ENCODE data around the gene MAGED1. TPM values are rescaled to one million over a fixed set of nuclear protein-coding genes. Genes with fewer than 3 reads are reported as not detected.

The MAGED1 gene
- total RNA-seq, 4 donors from 2014 or later, result 18.5 to 48.7 (median 29.3) TPM

GRCh38 chrX:51852621-51853020 lies 40.8 kb upstream of the MAGED1 start:
- Histone ChIP-seq H3K9me3 (peaks cover 0 to 11% (median 6%) of the 10 kb centered on the region in 3 donors), H3K27me3 (no peaks in the 10 kb centered on the region), H3K36me3 (no peaks in the 10 kb centered on the region), H3K27ac (no peak overlapping the region), H3K4me3 (no peak overlapping the region), H3K4me1 (no peaks in the 10 kb centered on the region)
- WGBS, 2 donors, result 47 to 97% methylated on average over 3 of the region's 3 CpGs
- DNase-seq, result no peak
- no peak for TF ChIP-seq CTCF (IDR thresholded peaks at IDR 0.05)
- no peak for TF ChIP-seq POLR2A (IDR thresholded peaks at IDR 0.05)
- intact Hi-C loops (cut with DNase I), result no loop called here

GRCh38 chrX:51853251-51853650 lies 40.2 kb upstream of the MAGED1 start:
- WGBS, 2 donors, result 0 to 67% methylated on average over 1 of the region's 1 CpG
- intact Hi-C loops (cut with DNase I), result no loop called here
- Histone ChIP-seq H3K4me1 (no peaks in the 10 kb centered on the region), H3K27me3 (no peaks in the 10 kb centered on the region), H3K4me3 (no peak overlapping the region), H3K36me3 (no peaks in the 10 kb centered on the region), H3K9me3 (peaks cover 0 to 11% (median 6%) of the 10 kb centered on the region in 3 donors), H3K27ac (no peak overlapping the region)
- no peak for TF ChIP-seq POLR2A (IDR thresholded peaks at IDR 0.05)
- no peak for TF ChIP-seq CTCF (IDR thresholded peaks at IDR 0.05)
- no peak for DNase-seq

- intact Hi-C loops (cut with DNase I), result no loop called here
- WGBS, 2 donors, result 89 to 91% methylated on average over 4 to 8 of the region's 8 CpGs
Measured at GRCh38 chrX:51855698-51856097, 37.7 kb upstream of the MAGED1 start.

GRCh38 chrX:51857159-51857733 lies 36.2 kb upstream of the MAGED1 start:
- H3K9me3 ChIP-seq, result peaks cover 0 to 11% (median 6%) of the 10 kb centered on the region in 3 donors
- no peaks in the 10 kb centered on the region for H3K27me3 ChIP-seq
- H3K36me3 ChIP-seq, result no peaks in the 10 kb centered on the region
- H3K4me1 ChIP-seq, result no peaks in the 10 kb centered on the region
- WGBS, 2 donors, result 83 to 100% methylated on average over 1 of the region's 1 CpG
- no peak overlapping the region for H3K4me3 ChIP-seq
- no peak for DNase-seq
- H3K27ac ChIP-seq, result no peak overlapping the region
- TF ChIP-seq CTCF (IDR thresholded peaks at IDR 0.05), result no peak
- TF ChIP-seq POLR2A (IDR thresholded peaks at IDR 0.05), result no peak
- intact Hi-C loops (cut with DNase I), result no loop called here

More at GRCh38 chrX:51855698-51856097, 37.7 kb upstream of the MAGED1 start:
- peaks cover 0 to 11% (median 6%) of the 10 kb centered on the region in 3 donors for H3K9me3 ChIP-seq
- no peaks in the 10 kb centered on the region for H3K27me3 ChIP-seq
- H3K4me3 ChIP-seq, result no peak overlapping the region
- H3K36me3 ChIP-seq, result no peaks in the 10 kb centered on the region
- DNase-seq, result no peak
- H3K27ac ChIP-seq, result no peak overlapping the region
- TF ChIP-seq CTCF (IDR thresholded peaks at IDR 0.05), result no peak
- TF ChIP-seq POLR2A (IDR thresholded peaks at IDR 0.05), result no peak
- no peaks in the 10 kb centered on the region for H3K4me1 ChIP-seq

- H3K27me3 ChIP-seq, result no peaks in the 10 kb centered on the region
- WGBS, 2 donors, result 4 to 15% methylated on average over 2 of the region's 2 CpGs
- no peaks in the 10 kb centered on the region for H3K4me1 ChIP-seq
- no peak for TF ChIP-seq POLR2A (IDR thresholded peaks at IDR 0.05)
- TF ChIP-seq CTCF (IDR thresholded peaks at IDR 0.05), result peak in 3 of 6 experiments; percentile 16 to 28 (median 18)
- no peak overlapping the region for H3K4me3 ChIP-seq
- DNase-seq, result no peak
- intact Hi-C loops (cut with DNase I), result no loop called here
- H3K36me3 ChIP-seq, result no peaks in the 10 kb centered on the region
- peaks cover 0 to 11% (median 6%) of the 10 kb centered on the region in 3 donors for H3K9me3 ChIP-seq
- H3K27ac ChIP-seq, result no peak overlapping the region
Measured at GRCh38 chrX:51860679-51861078, 32.7 kb upstream of the MAGED1 start.
